Measurements from ENCODE around the gene RPUSD1.

The RPUSD1 gene

DNA sequence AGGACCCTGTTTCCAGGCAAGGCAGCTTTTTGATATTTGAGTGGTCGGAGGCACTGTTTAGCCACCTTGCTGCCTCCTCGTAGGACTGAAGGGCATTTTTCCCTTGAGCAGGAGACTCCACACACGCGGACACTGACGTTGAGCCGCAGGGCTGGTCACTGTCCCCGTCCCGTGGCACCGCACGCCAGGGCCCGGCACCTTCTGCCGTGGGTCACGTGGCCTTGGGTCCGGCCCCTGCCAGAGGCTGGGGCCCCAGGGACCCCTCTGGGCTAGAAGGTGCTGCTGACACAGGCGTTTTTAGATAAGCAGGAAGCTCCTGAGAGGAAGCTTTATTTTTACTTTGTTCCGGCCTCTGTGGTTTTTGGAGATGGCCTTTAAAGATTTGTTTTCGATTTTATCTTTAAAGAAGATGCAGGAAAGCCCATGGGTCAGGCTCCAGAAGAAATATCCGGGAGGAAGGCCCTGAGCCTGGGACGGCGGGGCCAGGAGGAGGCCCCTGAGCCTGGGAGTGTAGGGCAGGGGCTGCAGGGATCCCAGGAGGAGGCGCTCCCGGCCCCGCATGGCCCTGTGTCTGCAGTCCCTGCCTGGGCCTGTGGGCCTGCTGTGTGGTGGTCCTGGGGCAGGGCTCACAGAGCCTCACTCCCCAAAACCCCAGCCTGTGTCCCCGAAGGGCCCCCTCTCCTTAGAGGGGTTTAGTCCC, 42.8 kb upstream of the RPUSD1 start:
- Histone ChIP-seq H3K4me3 (no peak overlapping the region), H3K27ac (no peak overlapping the region)
- DNase-seq (ENCODE audit: low spot score) = no peak
- TF ChIP-seq, protein P1, sequence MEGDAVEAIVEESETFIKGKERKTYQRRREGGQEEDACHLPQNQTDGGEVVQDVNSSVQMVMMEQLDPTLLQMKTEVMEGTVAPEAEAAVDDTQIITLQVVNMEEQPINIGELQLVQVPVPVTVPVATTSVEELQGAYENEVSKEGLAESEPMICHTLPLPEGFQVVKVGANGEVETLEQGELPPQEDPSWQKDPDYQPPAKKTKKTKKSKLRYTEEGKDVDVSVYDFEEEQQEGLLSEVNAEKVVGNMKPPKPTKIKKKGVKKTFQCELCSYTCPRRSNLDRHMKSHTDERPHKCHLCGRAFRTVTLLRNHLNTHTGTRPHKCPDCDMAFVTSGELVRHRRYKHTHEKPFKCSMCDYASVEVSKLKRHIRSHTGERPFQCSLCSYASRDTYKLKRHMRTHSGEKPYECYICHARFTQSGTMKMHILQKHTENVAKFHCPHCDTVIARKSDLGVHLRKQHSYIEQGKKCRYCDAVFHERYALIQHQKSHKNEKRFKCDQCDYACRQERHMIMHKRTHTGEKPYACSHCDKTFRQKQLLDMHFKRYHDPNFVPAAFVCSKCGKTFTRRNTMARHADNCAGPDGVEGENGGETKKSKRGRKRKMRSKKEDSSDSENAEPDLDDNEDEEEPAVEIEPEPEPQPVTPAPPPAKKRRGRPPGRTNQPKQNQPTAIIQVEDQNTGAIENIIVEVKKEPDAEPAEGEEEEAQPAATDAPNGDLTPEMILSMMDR (IDR thresholded peaks at IDR 0.05) = no peak

GRCh38 chr16:830107-830870, 42.1 kb upstream of the RPUSD1 start:
- TF ChIP-seq, protein P1 (IDR thresholded peaks at IDR 0.05) = no peak
- no peak overlapping the region for H3K4me3 ChIP-seq
- no peak for DNase-seq (ENCODE audit: low spot score)
- H3K27ac ChIP-seq = no peak overlapping the region

- TF ChIP-seq, protein P1 (IDR thresholded peaks at IDR 0.05) = no peak
- no peak overlapping the region for H3K27ac ChIP-seq
- no peak overlapping the region for H3K4me3 ChIP-seq
- DNase-seq (ENCODE audit: low spot score) = no peak
Observed at GRCh38 chr16:828891-829290, 40.7 kb upstream of the RPUSD1 start.

GRCh38 chr16:827513-827912, 39.3 kb upstream of the RPUSD1 start:
- TF ChIP-seq, protein P1 (IDR thresholded peaks at IDR 0.05) = no peak
- Histone ChIP-seq H3K4me3 (no peak overlapping the region), H3K27ac (no peak overlapping the region)
- DNase-seq (ENCODE audit: low spot score) = no peak

GRCh38 chr16:825341-826061, 37.3 kb upstream of the RPUSD1 start:
- H3K4me3 ChIP-seq = no peak overlapping the region
- H3K27ac ChIP-seq = no peak overlapping the region
- DNase-seq (ENCODE audit: low spot score) = no peak
- TF ChIP-seq, protein P1 (IDR thresholded peaks at IDR 0.05) = no peak

- Histone ChIP-seq H3K4me3 (no peak overlapping the region), H3K27ac (no peak overlapping the region)
- TF ChIP-seq, protein P1 (IDR thresholded peaks at IDR 0.05) = no peak
- DNase-seq (ENCODE audit: low spot score) = no peak
Observed at GRCh38 chr16:824601-825000, 36.4 kb upstream of the RPUSD1 start.
